ENCODE measurements around the gene POU6F2.

The POU6F2 gene

GRCh38 chr7:39421661-39422060 lies 444.0 kb downstream of the POU6F2 start:
- H3K27me3 ChIP-seq (ENCODE audit: control insufficient read depth in 1 of 2, insufficient read depth in 2 of 2, low read length in 2 of 2), result no peaks in the 10 kb centered on the region
- no peak overlapping the region for H3K27ac ChIP-seq (ENCODE audit: low read length)
- H3K9ac ChIP-seq (ENCODE audit: low read length in 2 of 2), result no peak overlapping the region
- H3K9me3 ChIP-seq (ENCODE audit: control insufficient read depth in 2 of 2, low read length in 2 of 2), result no peaks in the 10 kb centered on the region
- no peak overlapping the region for H3K4me3 ChIP-seq (ENCODE audit: low read length in 2 of 2)
- H3K36me3 ChIP-seq (ENCODE audit: control insufficient read depth in 2 of 2, insufficient read depth in 2 of 2, low read length in 2 of 2), result no peaks in the 10 kb centered on the region
- H3K4me1 ChIP-seq (ENCODE audit: control insufficient read depth, insufficient read depth, low read length), result no peaks in the 10 kb centered on the region

GRCh38 chr7:39428221-39428620 lies 450.5 kb downstream of the POU6F2 start:
- H3K9me3 ChIP-seq (ENCODE audit: control insufficient read depth in 2 of 2, low read length in 2 of 2), result no peaks in the 10 kb centered on the region
- H3K9ac ChIP-seq (ENCODE audit: low read length in 2 of 2), result no peak overlapping the region
- no peaks in the 10 kb centered on the region for H3K36me3 ChIP-seq (ENCODE audit: control insufficient read depth in 2 of 2, insufficient read depth in 2 of 2, low read length in 2 of 2)
- no peak overlapping the region for H3K27ac ChIP-seq (ENCODE audit: low read length)
- peaks cover 8% of the 10 kb centered on the region for H3K4me1 ChIP-seq (ENCODE audit: control insufficient read depth, insufficient read depth, low read length)
- H3K4me3 ChIP-seq (ENCODE audit: low read length in 2 of 2), result no peak overlapping the region
- peaks cover 0 to 2% of the 10 kb centered on the region in 2 donors for H3K27me3 ChIP-seq (ENCODE audit: control insufficient read depth in 1 of 2, insufficient read depth in 2 of 2, low read length in 2 of 2)

DNA sequence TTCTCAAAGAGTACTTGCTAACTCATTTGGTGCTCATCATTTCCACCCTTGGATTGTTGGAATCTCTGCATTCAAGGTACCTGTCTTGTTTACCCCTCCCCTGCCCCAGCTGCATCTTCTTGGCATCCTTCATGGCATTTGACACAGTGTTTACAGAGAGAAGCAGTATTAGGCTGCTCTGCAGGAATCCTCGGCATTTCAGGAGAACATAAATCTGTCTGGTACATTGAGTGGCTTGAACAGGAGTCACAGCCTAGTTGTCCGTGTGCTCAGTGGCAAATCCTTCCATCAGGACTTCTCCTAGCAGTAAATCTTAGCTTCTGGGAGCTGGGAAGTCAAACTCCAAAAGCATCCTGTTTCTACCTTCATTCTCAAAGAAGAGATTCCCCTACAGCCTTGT lies 451.7 kb downstream of the POU6F2 start:
- H3K4me3 ChIP-seq (ENCODE audit: low read length in 2 of 2), result no peak overlapping the region
- peaks cover 8% of the 10 kb centered on the region for H3K4me1 ChIP-seq (ENCODE audit: control insufficient read depth, insufficient read depth, low read length)
- H3K9me3 ChIP-seq (ENCODE audit: control insufficient read depth in 2 of 2, low read length in 2 of 2), result no peaks in the 10 kb centered on the region
- H3K27me3 ChIP-seq (ENCODE audit: control insufficient read depth in 1 of 2, insufficient read depth in 2 of 2, low read length in 2 of 2), result peaks cover 0 to 2% of the 10 kb centered on the region in 2 donors
- no peaks in the 10 kb centered on the region for H3K36me3 ChIP-seq (ENCODE audit: control insufficient read depth in 2 of 2, insufficient read depth in 2 of 2, low read length in 2 of 2)
- no peak overlapping the region for H3K9ac ChIP-seq (ENCODE audit: low read length in 2 of 2)
- H3K27ac ChIP-seq (ENCODE audit: low read length), result no peak overlapping the region

- H3K36me3 ChIP-seq (ENCODE audit: control insufficient read depth in 2 of 2, insufficient read depth in 2 of 2, low read length in 2 of 2), result no peaks in the 10 kb centered on the region
- H3K9ac ChIP-seq (ENCODE audit: low read length in 2 of 2), result no peak overlapping the region
- no peak overlapping the region for H3K4me3 ChIP-seq (ENCODE audit: low read length in 2 of 2)
- peaks cover 0 to 2% of the 10 kb centered on the region in 2 donors for H3K27me3 ChIP-seq (ENCODE audit: control insufficient read depth in 1 of 2, insufficient read depth in 2 of 2, low read length in 2 of 2)
- H3K27ac ChIP-seq (ENCODE audit: low read length), result no peak overlapping the region
- peaks cover 8% of the 10 kb centered on the region for H3K4me1 ChIP-seq (ENCODE audit: control insufficient read depth, insufficient read depth, low read length)
- H3K9me3 ChIP-seq (ENCODE audit: control insufficient read depth in 2 of 2, low read length in 2 of 2), result no peaks in the 10 kb centered on the region
Measured at GRCh38 chr7:39430441-39430840, 452.7 kb downstream of the POU6F2 start.

DNA sequence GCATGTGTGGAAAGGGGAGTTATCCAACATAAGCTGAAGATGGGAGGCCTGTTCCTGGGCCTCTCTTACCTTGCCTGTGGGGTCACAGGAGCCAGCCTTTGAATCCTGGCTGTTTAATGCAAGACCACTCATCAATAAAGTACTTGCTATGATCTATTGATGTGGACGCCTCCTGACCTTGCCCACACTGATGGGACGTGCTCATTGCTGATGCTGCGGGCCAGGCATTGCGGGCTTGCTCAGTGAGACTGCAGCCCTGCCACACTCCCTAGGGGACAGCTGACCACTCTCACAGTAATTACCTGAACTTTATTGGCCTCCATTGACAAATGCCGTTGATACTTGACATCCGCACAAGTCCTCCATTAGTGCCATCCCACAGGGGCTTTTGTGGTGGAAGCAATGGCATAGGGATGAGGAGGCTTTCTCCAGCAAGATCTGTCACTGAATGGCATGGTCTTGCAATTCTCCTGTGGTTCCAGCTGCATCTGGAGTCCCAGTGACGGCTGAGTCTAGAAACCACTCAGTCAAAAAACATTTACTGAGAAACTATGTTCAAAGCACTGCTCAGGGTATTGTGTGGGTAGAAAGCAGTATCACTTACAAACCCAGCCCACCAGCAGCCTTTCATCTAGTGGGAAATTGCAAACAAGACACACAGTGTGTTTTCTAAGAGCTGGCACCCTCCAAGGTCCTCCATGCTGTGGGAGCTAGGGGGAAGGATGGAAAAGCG lies 453.4 kb downstream of the POU6F2 start:
- H3K9ac ChIP-seq (ENCODE audit: low read length in 2 of 2), result no peak overlapping the region
- H3K4me1 ChIP-seq (ENCODE audit: control insufficient read depth, insufficient read depth, low read length), result peaks cover 8% of the 10 kb centered on the region
- H3K4me3 ChIP-seq (ENCODE audit: low read length in 2 of 2), result no peak overlapping the region
- peaks cover 0 to 2% of the 10 kb centered on the region in 2 donors for H3K27me3 ChIP-seq (ENCODE audit: control insufficient read depth in 1 of 2, insufficient read depth in 2 of 2, low read length in 2 of 2)
- H3K27ac ChIP-seq (ENCODE audit: low read length), result no peak overlapping the region
- no peaks in the 10 kb centered on the region for H3K9me3 ChIP-seq (ENCODE audit: control insufficient read depth in 2 of 2, low read length in 2 of 2)
- H3K36me3 ChIP-seq (ENCODE audit: control insufficient read depth in 2 of 2, insufficient read depth in 2 of 2, low read length in 2 of 2), result no peaks in the 10 kb centered on the region

- H3K9ac ChIP-seq (ENCODE audit: low read length in 2 of 2), result no peak overlapping the region
- H3K9me3 ChIP-seq (ENCODE audit: control insufficient read depth in 2 of 2, low read length in 2 of 2), result no peaks in the 10 kb centered on the region
- no peak overlapping the region for H3K27ac ChIP-seq (ENCODE audit: low read length)
- H3K36me3 ChIP-seq (ENCODE audit: control insufficient read depth in 2 of 2, insufficient read depth in 2 of 2, low read length in 2 of 2), result no peaks in the 10 kb centered on the region
- peaks cover 8% of the 10 kb centered on the region for H3K4me1 ChIP-seq (ENCODE audit: control insufficient read depth, insufficient read depth, low read length)
- peaks cover 0 to 2% of the 10 kb centered on the region in 2 donors for H3K27me3 ChIP-seq (ENCODE audit: control insufficient read depth in 1 of 2, insufficient read depth in 2 of 2, low read length in 2 of 2)
- H3K4me3 ChIP-seq (ENCODE audit: low read length in 2 of 2), result no peak overlapping the region
Measured at GRCh38 chr7:39432368-39432767, 454.7 kb downstream of the POU6F2 start.

DNA sequence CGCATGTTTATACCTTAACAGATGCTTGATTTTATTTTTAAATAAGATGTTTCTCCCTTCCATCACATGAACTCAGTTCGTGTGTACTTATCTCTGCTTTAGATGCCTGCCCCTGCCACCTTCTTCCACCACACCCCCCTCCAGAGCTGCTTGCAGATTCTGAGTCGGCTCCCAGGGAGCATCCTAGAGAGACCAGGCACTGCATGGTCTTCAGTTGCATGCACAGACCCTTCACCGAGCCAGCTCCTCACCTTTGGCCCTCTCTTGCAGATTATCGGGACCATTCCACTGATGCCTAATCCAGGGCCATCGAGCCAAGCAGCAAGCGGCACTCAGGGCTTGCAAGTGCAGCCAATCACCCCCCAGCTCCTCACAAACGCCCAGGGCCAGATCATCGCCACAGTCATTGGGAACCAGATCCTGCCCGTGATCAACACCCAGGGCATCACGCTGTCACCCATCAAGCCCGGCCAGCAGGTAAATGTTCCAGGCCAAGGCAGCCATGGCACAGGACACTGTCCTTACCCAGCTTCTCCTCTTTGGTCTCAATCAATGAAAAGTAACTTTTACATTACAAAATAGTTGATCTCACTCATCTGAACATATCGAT lies 455.2 kb downstream of the POU6F2 start:
- Histone ChIP-seq H3K9me3 (ENCODE audit: control insufficient read depth in 2 of 2, low read length in 2 of 2) (no peaks in the 10 kb centered on the region), H3K4me3 (ENCODE audit: low read length in 2 of 2) (no peak overlapping the region), H3K4me1 (ENCODE audit: control insufficient read depth, insufficient read depth, low read length) (peaks cover 8% of the 10 kb centered on the region), H3K36me3 (ENCODE audit: control insufficient read depth in 2 of 2, insufficient read depth in 2 of 2, low read length in 2 of 2) (no peaks in the 10 kb centered on the region), H3K27ac (ENCODE audit: low read length) (no peak overlapping the region), H3K27me3 (ENCODE audit: control insufficient read depth in 1 of 2, insufficient read depth in 2 of 2, low read length in 2 of 2) (peaks cover 0 to 2% of the 10 kb centered on the region in 2 donors), H3K9ac (ENCODE audit: low read length in 2 of 2) (no peak overlapping the region)

- no peaks in the 10 kb centered on the region for H3K9me3 ChIP-seq (ENCODE audit: control insufficient read depth in 2 of 2, low read length in 2 of 2)
- no peak overlapping the region for H3K4me3 ChIP-seq (ENCODE audit: low read length in 2 of 2)
- peaks cover 0 to 2% of the 10 kb centered on the region in 2 donors for H3K27me3 ChIP-seq (ENCODE audit: control insufficient read depth in 1 of 2, insufficient read depth in 2 of 2, low read length in 2 of 2)
- no peak overlapping the region for H3K27ac ChIP-seq (ENCODE audit: low read length)
- no peaks in the 10 kb centered on the region for H3K36me3 ChIP-seq (ENCODE audit: control insufficient read depth in 2 of 2, insufficient read depth in 2 of 2, low read length in 2 of 2)
- H3K4me1 ChIP-seq (ENCODE audit: control insufficient read depth, insufficient read depth, low read length), result peaks cover 4% of the 10 kb centered on the region
- no peak overlapping the region for H3K9ac ChIP-seq (ENCODE audit: low read length in 2 of 2)
Measured at GRCh38 chr7:39433550-39433949, 455.8 kb downstream of the POU6F2 start.

DNA sequence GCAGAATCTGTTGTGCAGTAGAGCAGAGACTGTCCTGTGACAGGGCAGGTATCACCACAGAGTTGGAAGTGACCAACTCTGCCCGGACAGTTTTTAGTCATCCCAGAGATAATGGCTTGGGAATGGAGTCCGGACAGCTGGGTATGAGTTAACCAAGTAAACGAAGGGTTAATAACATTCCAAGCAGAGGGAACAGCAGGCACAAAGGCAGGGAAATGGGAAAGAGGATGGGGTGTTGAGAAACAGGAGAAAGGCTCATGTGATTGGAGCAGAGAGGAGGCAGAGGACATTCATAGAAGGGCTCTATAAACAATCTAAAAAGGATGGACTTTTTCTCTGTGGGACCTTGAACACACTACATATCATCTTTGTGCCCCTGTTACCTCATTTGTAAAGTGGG lies 456.3 kb downstream of the POU6F2 start:
- H3K9ac ChIP-seq (ENCODE audit: low read length in 2 of 2), result no peak overlapping the region
- H3K27ac ChIP-seq (ENCODE audit: low read length), result no peak overlapping the region
- no peaks in the 10 kb centered on the region for H3K9me3 ChIP-seq (ENCODE audit: control insufficient read depth in 2 of 2, low read length in 2 of 2)
- H3K27me3 ChIP-seq (ENCODE audit: control insufficient read depth in 1 of 2, insufficient read depth in 2 of 2, low read length in 2 of 2), result peaks cover 0 to 2% of the 10 kb centered on the region in 2 donors
- peaks cover 4% of the 10 kb centered on the region for H3K4me1 ChIP-seq (ENCODE audit: control insufficient read depth, insufficient read depth, low read length)
- H3K36me3 ChIP-seq (ENCODE audit: control insufficient read depth in 2 of 2, insufficient read depth in 2 of 2, low read length in 2 of 2), result no peaks in the 10 kb centered on the region
- H3K4me3 ChIP-seq (ENCODE audit: low read length in 2 of 2), result no peak overlapping the region

GRCh38 chr7:39446546-39446945 lies 468.8 kb downstream of the POU6F2 start:
- Histone ChIP-seq H3K4me3 (ENCODE audit: low read length in 2 of 2) (no peak overlapping the region), H3K9me3 (ENCODE audit: control insufficient read depth in 2 of 2, low read length in 2 of 2) (no peaks in the 10 kb centered on the region), H3K4me1 (ENCODE audit: control insufficient read depth, insufficient read depth, low read length) (no peaks in the 10 kb centered on the region), H3K9ac (ENCODE audit: low read length in 2 of 2) (no peak overlapping the region), H3K27me3 (ENCODE audit: control insufficient read depth in 1 of 2, insufficient read depth in 2 of 2, low read length in 2 of 2) (no peaks in the 10 kb centered on the region), H3K27ac (ENCODE audit: low read length) (no peak overlapping the region), H3K36me3 (ENCODE audit: control insufficient read depth in 2 of 2, insufficient read depth in 2 of 2, low read length in 2 of 2) (no peaks in the 10 kb centered on the region)

GRCh38 chr7:39451901-39452300 lies 474.2 kb downstream of the POU6F2 start:
- no peaks in the 10 kb centered on the region for H3K4me1 ChIP-seq (ENCODE audit: control insufficient read depth, insufficient read depth, low read length)
- H3K9me3 ChIP-seq (ENCODE audit: control insufficient read depth in 2 of 2, low read length in 2 of 2), result no peaks in the 10 kb centered on the region
- H3K9ac ChIP-seq (ENCODE audit: low read length in 2 of 2), result no peak overlapping the region
- no peak overlapping the region for H3K4me3 ChIP-seq (ENCODE audit: low read length in 2 of 2)
- H3K27me3 ChIP-seq (ENCODE audit: control insufficient read depth in 1 of 2, insufficient read depth in 2 of 2, low read length in 2 of 2), result no peaks in the 10 kb centered on the region
- no peaks in the 10 kb centered on the region for H3K36me3 ChIP-seq (ENCODE audit: control insufficient read depth in 2 of 2, insufficient read depth in 2 of 2, low read length in 2 of 2)
- no peak overlapping the region for H3K27ac ChIP-seq (ENCODE audit: low read length)
